ENCODE measurements around the gene C9orf78. TPM values are rescaled to one million over a fixed set of nuclear protein-coding genes. Genes with fewer than 3 reads are reported as not detected.

C9orf78 gene
- total RNA-seq, 1 experiment from 2014 or later, result 30.0 TPM

DNA sequence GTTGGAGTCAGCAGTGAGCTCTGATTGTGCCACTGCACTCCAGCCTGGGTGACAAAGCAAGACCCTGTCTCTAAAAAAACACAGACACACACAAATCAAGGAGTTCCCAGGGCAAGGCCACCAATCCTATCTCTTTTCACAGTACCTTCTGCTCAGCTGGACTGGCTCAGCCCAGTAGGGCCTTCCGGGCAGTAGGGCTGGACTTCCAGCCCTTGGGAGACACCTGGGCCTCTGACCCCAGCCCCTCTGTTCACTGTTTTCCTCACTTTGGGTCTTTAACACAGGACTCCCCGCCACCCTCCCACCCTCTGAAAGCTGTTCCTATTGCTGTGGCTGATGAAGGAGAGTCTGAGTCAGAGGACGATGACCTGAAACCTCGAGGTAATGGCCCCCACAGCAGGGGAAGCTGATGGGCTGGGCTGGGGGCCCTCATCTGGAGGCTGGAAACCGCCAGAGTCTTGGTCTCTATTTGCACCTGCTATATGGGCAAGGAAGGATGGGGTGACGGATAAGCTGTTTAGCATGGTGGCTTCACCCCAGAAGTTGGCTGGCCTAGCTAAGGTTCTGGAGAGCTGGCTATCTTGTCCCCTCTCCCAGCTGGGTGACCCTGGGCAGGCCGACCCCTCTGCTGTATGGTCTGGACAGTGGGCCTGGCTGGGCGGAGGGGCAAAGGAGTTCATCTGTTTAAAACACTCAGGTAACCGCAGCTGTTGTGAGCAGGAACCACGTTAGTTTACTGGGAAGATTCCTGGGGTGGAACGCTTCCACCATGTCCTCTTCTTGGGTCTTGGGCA lies 25.8 kb upstream of the C9orf78 start:
- Mint-ChIP-seq H3K36me3 (ENCODE audit: insufficient read depth, unreplicated experiment) (peaks cover 41% of the 10 kb centered on the region), H3K4me3 (ENCODE audit: unreplicated experiment) (no peak overlapping the region), H3K27ac (ENCODE audit: low read depth, unreplicated experiment) (no peak overlapping the region), H3K4me1 (ENCODE audit: insufficient read depth, unreplicated experiment) (peaks cover 5% of the 10 kb centered on the region), H3K27me3 (ENCODE audit: insufficient read depth, unreplicated experiment) (no peaks in the 10 kb centered on the region), H3K9me3 (ENCODE audit: unreplicated experiment) (no peaks in the 10 kb centered on the region)
- no TSS peak for BruUV-seq (replicated peaks)
- ChIA-PET POLR2A (interaction anchor here (0.6 kb wide), 1 partner anchor 719 kb away, joined by 4 read pairs; no protein-coding TSS in a partner anchor), CTCF (no interaction called here)
- no peak for DNase-seq (ENCODE audit: unreplicated experiment)
- intact Hi-C loops (cut with micrococcal nuclease), result no loop called here
- TF ChIP-seq, protein P1, sequence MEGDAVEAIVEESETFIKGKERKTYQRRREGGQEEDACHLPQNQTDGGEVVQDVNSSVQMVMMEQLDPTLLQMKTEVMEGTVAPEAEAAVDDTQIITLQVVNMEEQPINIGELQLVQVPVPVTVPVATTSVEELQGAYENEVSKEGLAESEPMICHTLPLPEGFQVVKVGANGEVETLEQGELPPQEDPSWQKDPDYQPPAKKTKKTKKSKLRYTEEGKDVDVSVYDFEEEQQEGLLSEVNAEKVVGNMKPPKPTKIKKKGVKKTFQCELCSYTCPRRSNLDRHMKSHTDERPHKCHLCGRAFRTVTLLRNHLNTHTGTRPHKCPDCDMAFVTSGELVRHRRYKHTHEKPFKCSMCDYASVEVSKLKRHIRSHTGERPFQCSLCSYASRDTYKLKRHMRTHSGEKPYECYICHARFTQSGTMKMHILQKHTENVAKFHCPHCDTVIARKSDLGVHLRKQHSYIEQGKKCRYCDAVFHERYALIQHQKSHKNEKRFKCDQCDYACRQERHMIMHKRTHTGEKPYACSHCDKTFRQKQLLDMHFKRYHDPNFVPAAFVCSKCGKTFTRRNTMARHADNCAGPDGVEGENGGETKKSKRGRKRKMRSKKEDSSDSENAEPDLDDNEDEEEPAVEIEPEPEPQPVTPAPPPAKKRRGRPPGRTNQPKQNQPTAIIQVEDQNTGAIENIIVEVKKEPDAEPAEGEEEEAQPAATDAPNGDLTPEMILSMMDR (IDR thresholded peaks at IDR 0.05; ENCODE audit: unreplicated experiment), result no peak

DNA sequence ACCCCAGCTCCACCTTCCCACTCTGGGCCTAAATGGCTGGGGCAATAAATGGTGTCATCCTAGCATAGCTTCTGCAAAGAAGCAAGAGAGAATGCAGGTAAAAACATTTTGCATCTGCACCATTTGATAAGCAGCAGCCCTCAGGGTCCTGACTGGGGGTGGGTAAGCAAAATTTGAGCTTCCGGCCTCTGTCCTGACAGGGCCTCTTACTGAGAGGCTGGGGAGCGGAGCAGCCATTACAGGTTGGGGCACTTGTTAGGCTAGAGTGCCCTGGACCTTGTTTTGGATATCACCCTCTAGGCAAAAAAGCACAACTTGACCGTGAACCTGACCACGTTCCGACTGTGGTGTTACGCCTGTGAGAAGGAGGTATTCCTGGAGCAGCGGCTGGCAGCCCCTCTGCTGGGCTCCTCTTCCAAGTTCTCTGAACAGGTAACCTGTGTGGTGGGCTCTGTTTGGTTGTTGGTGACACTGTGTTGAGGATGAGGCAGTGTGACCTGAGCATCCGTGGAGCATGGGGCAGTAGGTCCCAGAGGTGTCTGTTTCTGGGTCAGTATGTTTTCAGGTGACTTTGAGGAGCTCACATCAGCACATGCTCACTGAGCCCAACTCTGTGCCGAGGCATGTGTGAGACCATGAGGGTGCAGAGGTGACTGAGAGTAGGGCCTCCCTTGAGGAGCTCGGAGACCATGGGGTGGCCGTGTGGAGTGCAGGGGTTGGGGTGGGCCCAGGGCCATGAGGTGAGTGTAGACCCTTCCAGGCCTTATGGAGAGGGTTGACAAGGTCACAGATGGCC lies 23.3 kb upstream of the C9orf78 start:
- Mint-ChIP-seq H3K4me3 (ENCODE audit: unreplicated experiment) (no peak overlapping the region), H3K4me1 (ENCODE audit: insufficient read depth, unreplicated experiment) (peaks cover 5% of the 10 kb centered on the region), H3K36me3 (ENCODE audit: insufficient read depth, unreplicated experiment) (peaks cover 31% of the 10 kb centered on the region), H3K27ac (ENCODE audit: low read depth, unreplicated experiment) (no peak overlapping the region), H3K27me3 (ENCODE audit: insufficient read depth, unreplicated experiment) (no peaks in the 10 kb centered on the region), H3K9me3 (ENCODE audit: unreplicated experiment) (no peaks in the 10 kb centered on the region)
- intact Hi-C loops (cut with micrococcal nuclease), result no loop called here
- POLR2A ChIA-PET, result no interaction called here
- CTCF ChIA-PET, result interaction anchor here (0.6 kb wide), 1 partner anchor 46 kb away, joined by 4 read pairs; no protein-coding TSS in a partner anchor
- TF ChIP-seq, protein P1 (IDR thresholded peaks at IDR 0.05; ENCODE audit: unreplicated experiment), result no peak
- no TSS peak for BruUV-seq (replicated peaks)
- DNase-seq (ENCODE audit: unreplicated experiment), result no peak

DNA sequence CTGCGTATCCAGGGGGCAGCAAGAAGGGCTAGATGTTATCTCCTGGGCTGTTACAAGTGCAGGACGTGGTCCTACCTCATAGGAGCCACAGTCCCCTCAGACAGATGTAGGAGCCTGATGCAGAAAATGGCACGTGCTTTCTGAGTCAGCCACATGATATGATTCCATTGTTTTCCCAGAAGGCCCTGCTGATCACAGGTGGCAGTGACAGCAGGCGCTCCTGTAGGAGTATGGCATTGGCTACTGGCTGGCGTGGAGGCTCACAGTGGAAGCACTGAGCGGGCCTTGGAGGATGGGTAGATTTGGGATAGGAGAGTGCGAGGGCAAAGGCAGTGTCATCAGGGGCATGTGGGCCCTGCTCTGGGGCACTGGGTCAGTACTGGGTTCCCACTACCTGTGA lies 22.1 kb upstream of the C9orf78 start:
- BruUV-seq (replicated peaks), result no TSS peak
- H3K27me3 Mint-ChIP-seq (ENCODE audit: insufficient read depth, unreplicated experiment), result no peaks in the 10 kb centered on the region
- no peak overlapping the region for H3K4me3 Mint-ChIP-seq (ENCODE audit: unreplicated experiment)
- intact Hi-C loops (cut with micrococcal nuclease), result no loop called here
- no peaks in the 10 kb centered on the region for H3K9me3 Mint-ChIP-seq (ENCODE audit: unreplicated experiment)
- H3K36me3 Mint-ChIP-seq (ENCODE audit: insufficient read depth, unreplicated experiment), result peaks cover 24% of the 10 kb centered on the region
- POLR2A ChIA-PET, result no interaction called here
- CTCF ChIA-PET, result no interaction called here
- peaks cover 5% of the 10 kb centered on the region for H3K4me1 Mint-ChIP-seq (ENCODE audit: insufficient read depth, unreplicated experiment)
- no peak overlapping the region for H3K27ac Mint-ChIP-seq (ENCODE audit: low read depth, unreplicated experiment)
- DNase-seq (ENCODE audit: unreplicated experiment), result no peak
- TF ChIP-seq, protein P1 (IDR thresholded peaks at IDR 0.05; ENCODE audit: unreplicated experiment), result no peak

DNA sequence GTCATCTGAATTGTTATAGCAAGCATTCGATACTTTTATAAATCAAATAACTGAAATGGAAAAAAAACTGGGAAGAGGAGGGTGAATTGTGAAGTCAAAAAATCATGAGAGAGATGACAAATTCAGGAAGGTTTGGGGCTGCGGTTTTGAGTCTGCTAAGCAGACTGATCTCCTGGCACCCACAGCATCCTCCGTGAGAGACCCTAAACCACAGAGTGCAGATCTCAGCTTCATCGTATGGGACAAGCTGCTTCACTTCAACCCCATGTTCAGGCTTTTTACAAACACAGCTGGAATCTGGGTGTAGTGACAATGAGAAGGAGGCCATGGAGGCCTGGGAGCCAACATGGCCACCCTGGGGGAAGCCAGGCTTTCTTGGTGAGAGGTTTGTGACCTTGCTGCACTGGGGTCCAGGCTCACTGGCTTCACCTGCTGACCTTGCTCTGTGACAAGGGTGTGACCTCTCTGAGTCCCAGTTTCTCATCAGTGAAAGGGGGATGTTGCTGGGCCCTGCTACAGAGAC lies 19.6 kb upstream of the C9orf78 start:
- TF ChIP-seq, protein P1 (IDR thresholded peaks at IDR 0.05; ENCODE audit: unreplicated experiment), result no peak
- BruUV-seq (replicated peaks), result no TSS peak
- intact Hi-C loops (cut with micrococcal nuclease), result no loop called here
- Mint-ChIP-seq H3K27me3 (ENCODE audit: insufficient read depth, unreplicated experiment) (no peaks in the 10 kb centered on the region), H3K36me3 (ENCODE audit: insufficient read depth, unreplicated experiment) (peaks cover 30% of the 10 kb centered on the region), H3K9me3 (ENCODE audit: unreplicated experiment) (no peaks in the 10 kb centered on the region), H3K4me1 (ENCODE audit: insufficient read depth, unreplicated experiment) (no peaks in the 10 kb centered on the region), H3K27ac (ENCODE audit: low read depth, unreplicated experiment) (no peak overlapping the region), H3K4me3 (ENCODE audit: unreplicated experiment) (no peak overlapping the region)
- POLR2A ChIA-PET, result no interaction called here
- CTCF ChIA-PET, result interaction anchor here (0.9 kb wide), 1 partner anchor 13 kb away, joined by 3 read pairs; no protein-coding TSS in a partner anchor
- no peak for DNase-seq (ENCODE audit: unreplicated experiment)

Measured in MCF 10A (cell line).